ENCODE results near the gene PHLPP2. TPM values are rescaled to one million over a fixed set of nuclear protein-coding genes. Genes with fewer than 3 reads are reported as not detected.

PHLPP2 gene
- total and polyA plus RNA-seq, 8 donors = 6.1 to 8.5 (median 7.0) TPM

GRCh38 chr16:71659471-71659870, 65.0 kb downstream of the PHLPP2 start:
- Histone ChIP-seq H3K27me3 (no peaks in the 10 kb centered on the region), H3K27ac (no peak overlapping the region), H3K9me3 (no peaks in the 10 kb centered on the region), H3K36me3 (peaks cover 0 to 46% of the 10 kb centered on the region in 2 donors), H3K4me3 (no peak overlapping the region), H3K4me1 (no peaks in the 10 kb centered on the region)
- intact Hi-C loops (cut with DNase I) = no loop called here
- no peak for DNase-seq
- ATAC-seq = no peak
- TF ChIP-seq CTCF (IDR thresholded peaks at IDR 0.05) = no peak

- peaks cover 0 to 48% of the 10 kb centered on the region in 2 donors for H3K36me3 ChIP-seq
- no peak for TF ChIP-seq CTCF (IDR thresholded peaks at IDR 0.05)
- no peaks in the 10 kb centered on the region for H3K9me3 ChIP-seq
- H3K4me3 ChIP-seq = no peak overlapping the region
- no peaks in the 10 kb centered on the region for H3K27me3 ChIP-seq
- no peak overlapping the region for H3K27ac ChIP-seq
- intact Hi-C loops (cut with DNase I) = no loop called here
- ATAC-seq (no peak), DNase-seq (no peak)
- H3K4me1 ChIP-seq = no peaks in the 10 kb centered on the region
Observed at GRCh38 chr16:71658771-71659170, 65.7 kb downstream of the PHLPP2 start.

GRCh38 chr16:71649704-71650103, 74.8 kb downstream of the PHLPP2 start:
- DNase-seq (no peak), ATAC-seq (no peak)
- intact Hi-C loops (cut with DNase I) = no loop called here
- no peak overlapping the region for H3K27ac ChIP-seq
- no peaks in the 10 kb centered on the region for H3K4me1 ChIP-seq
- no peaks in the 10 kb centered on the region for H3K27me3 ChIP-seq
- no peaks in the 10 kb centered on the region for H3K9me3 ChIP-seq
- H3K4me3 ChIP-seq = no peak overlapping the region
- peaks cover 0 to 42% of the 10 kb centered on the region in 2 donors for H3K36me3 ChIP-seq
- TF ChIP-seq CTCF (IDR thresholded peaks at IDR 0.05) = no peak

GRCh38 chr16:71648921-71649320, 75.6 kb downstream of the PHLPP2 start:
- H3K4me1 ChIP-seq = no peaks in the 10 kb centered on the region
- DNase-seq (no peak), ATAC-seq (peak; percentile 25)
- H3K9me3 ChIP-seq = no peaks in the 10 kb centered on the region
- H3K27me3 ChIP-seq = no peaks in the 10 kb centered on the region
- intact Hi-C loops (cut with DNase I) = no loop called here
- no peak for TF ChIP-seq CTCF (IDR thresholded peaks at IDR 0.05)
- H3K27ac ChIP-seq = no peak overlapping the region
- H3K4me3 ChIP-seq = no peak overlapping the region
- H3K36me3 ChIP-seq = peaks cover 0 to 34% of the 10 kb centered on the region in 2 donors

GRCh38 chr16:71648162-71648561, 76.3 kb downstream of the PHLPP2 start:
- Histone ChIP-seq H3K36me3 (peaks cover 0 to 30% of the 10 kb centered on the region in 2 donors), H3K4me1 (no peaks in the 10 kb centered on the region), H3K27ac (no peak overlapping the region), H3K9me3 (no peaks in the 10 kb centered on the region), H3K27me3 (no peaks in the 10 kb centered on the region), H3K4me3 (no peak overlapping the region)
- no peak for DNase-seq
- no peak for ATAC-seq
- no peak for TF ChIP-seq CTCF (IDR thresholded peaks at IDR 0.05)
- intact Hi-C loops (cut with DNase I) = no loop called here
